Measurements from ENCODE around the gene KRT2. TPM values are rescaled to one million over a fixed set of nuclear protein-coding genes. Genes with fewer than 3 reads are reported as not detected.

KRT2 gene
- total and polyA plus RNA-seq, 2 experiments from 2014 or later = not detected

DNA sequence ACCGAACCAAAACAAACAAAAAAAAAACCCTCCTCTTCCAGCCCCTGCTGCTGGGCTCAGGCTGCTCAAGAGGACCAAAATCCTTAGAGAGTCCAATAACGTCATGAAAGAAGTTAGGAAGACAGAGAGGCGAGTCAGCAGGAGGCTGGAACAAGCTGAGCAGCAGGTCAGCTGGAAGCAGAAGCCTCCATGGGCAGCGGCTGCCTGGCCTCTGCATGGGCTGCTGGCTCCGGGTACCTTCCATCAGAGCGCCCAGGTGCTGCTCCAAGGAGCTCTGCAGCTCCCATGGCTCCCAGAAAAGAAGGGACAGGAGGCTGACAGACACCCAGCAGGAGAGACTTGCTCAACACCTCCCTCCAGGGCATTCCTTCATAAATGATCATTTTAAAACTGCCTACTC is 3.2 kb upstream of the KRT2 start:
- TF ChIP-seq EZH2 (IDR thresholded peaks at IDR 0.05; ENCODE audit: borderline replicate concordance) = no peak
- TF ChIP-seq, protein P1, sequence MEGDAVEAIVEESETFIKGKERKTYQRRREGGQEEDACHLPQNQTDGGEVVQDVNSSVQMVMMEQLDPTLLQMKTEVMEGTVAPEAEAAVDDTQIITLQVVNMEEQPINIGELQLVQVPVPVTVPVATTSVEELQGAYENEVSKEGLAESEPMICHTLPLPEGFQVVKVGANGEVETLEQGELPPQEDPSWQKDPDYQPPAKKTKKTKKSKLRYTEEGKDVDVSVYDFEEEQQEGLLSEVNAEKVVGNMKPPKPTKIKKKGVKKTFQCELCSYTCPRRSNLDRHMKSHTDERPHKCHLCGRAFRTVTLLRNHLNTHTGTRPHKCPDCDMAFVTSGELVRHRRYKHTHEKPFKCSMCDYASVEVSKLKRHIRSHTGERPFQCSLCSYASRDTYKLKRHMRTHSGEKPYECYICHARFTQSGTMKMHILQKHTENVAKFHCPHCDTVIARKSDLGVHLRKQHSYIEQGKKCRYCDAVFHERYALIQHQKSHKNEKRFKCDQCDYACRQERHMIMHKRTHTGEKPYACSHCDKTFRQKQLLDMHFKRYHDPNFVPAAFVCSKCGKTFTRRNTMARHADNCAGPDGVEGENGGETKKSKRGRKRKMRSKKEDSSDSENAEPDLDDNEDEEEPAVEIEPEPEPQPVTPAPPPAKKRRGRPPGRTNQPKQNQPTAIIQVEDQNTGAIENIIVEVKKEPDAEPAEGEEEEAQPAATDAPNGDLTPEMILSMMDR (IDR thresholded peaks at IDR 0.05; ENCODE audit: poor library complexity) = no peak
- TF ChIP-seq EZH2phosphoT487 (IDR thresholded peaks at IDR 0.05; ENCODE audit: low read depth, severe bottlenecking, unreplicated experiment) = no peak
- Histone ChIP-seq H3K4me2 (no peak overlapping the region), H3K27ac (no peak overlapping the region), H3K36me3 (replicated peaks; ENCODE audit: insufficient read depth, low read depth) (no peaks in the 10 kb centered on the region), H4K20me1 (ENCODE audit: insufficient read depth, poor library complexity, severe bottlenecking) (no peaks in the 10 kb centered on the region), H3K4me3 (no peak overlapping the region), H2AFZ (no peak overlapping the region), H3K27me3 (peaks cover 29% of the 10 kb centered on the region), H3K9me3 (ENCODE audit: low read depth) (no peaks in the 10 kb centered on the region), H3K9me2 (replicated peaks; ENCODE audit: insufficient read depth) (no peaks in the 10 kb centered on the region), H3K4me1 (ENCODE audit: insufficient read depth) (no peaks in the 10 kb centered on the region), H3K79me2 (no peaks in the 10 kb centered on the region)
- 69% methylated on average over 6 of the region's 6 CpGs for WGBS (ENCODE audit: low lambda C conversion rate, missing lambda C conversion rate)
- no peak for DNase-seq (ENCODE audit: low spot score)

DNA sequence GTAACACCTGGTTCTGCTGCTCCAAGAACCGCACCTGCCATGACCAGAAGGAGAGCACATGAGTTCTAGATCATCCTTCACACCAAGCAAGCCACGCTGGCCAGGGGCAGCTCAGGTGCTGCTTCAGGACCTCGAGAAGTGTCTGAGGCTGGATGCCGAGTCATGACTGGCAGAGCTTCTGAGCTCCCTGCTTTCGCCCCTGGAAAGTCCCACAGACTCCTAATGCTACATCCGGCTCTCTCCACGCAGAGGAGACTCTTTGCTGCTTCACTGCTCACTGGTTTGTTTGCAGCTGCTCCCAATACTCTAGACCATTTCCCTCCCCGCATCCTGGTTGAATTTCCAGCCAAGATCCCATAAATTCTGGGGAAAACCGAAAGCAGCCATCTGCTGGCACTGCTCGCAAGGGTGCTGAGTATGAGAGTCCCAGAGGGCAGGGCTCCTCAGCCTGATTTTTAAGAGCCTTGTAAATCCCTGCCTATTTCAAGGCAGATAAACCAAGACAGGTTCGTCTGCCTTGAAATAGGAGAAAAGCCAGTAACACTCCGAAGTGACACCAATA is 1.4 kb downstream of the KRT2 start:
- no peaks in the 10 kb centered on the region for H3K9me2 ChIP-seq (replicated peaks; ENCODE audit: insufficient read depth)
- no peak overlapping the region for H2AFZ ChIP-seq
- H4K20me1 ChIP-seq (ENCODE audit: insufficient read depth, poor library complexity, severe bottlenecking) = no peaks in the 10 kb centered on the region
- DNase-seq (ENCODE audit: low spot score) = no peak
- TF ChIP-seq EZH2phosphoT487 (IDR thresholded peaks at IDR 0.05; ENCODE audit: low read depth, severe bottlenecking, unreplicated experiment) (no peak), EZH2 (IDR thresholded peaks at IDR 0.05; ENCODE audit: borderline replicate concordance) (no peak)
- TF ChIP-seq, protein P1 (IDR thresholded peaks at IDR 0.05; ENCODE audit: poor library complexity) = no peak
- H3K4me1 ChIP-seq (ENCODE audit: insufficient read depth) = peaks cover 2% of the 10 kb centered on the region
- 62% methylated on average over 12 of the region's 12 CpGs for WGBS (ENCODE audit: low lambda C conversion rate, missing lambda C conversion rate)
- no peaks in the 10 kb centered on the region for H3K36me3 ChIP-seq (replicated peaks; ENCODE audit: insufficient read depth, low read depth)
- H3K79me2 ChIP-seq = no peaks in the 10 kb centered on the region
- no peak overlapping the region for H3K27ac ChIP-seq
- H3K27me3 ChIP-seq = peaks cover 17% of the 10 kb centered on the region
- no peak overlapping the region for H3K4me3 ChIP-seq
- no peaks in the 10 kb centered on the region for H3K9me3 ChIP-seq (ENCODE audit: low read depth)
- H3K4me2 ChIP-seq = peak overlapping the region; percentile 41

DNA sequence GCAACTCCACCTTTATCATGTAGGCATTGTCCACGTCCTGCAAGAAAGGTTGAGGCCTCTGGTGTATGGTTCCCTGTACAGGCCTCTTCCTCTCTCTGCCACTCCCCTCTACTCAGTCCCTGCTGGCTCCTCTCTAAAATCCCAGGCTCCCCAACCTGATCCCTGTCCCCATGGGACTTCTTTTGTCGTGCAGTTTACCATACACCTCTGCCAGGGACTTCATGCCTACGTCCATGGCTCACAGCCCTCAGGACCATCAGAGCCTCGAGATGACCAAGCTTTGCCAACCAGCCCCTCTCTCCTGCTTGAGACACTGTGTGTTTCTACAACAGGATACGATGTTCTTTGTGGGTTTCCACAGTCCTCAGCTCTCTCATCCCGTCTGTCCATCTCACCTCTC is 2.9 kb downstream of the KRT2 start:
- H4K20me1 ChIP-seq (ENCODE audit: insufficient read depth, poor library complexity, severe bottlenecking) = no peaks in the 10 kb centered on the region
- H2AFZ ChIP-seq = no peak overlapping the region
- peaks cover 4% of the 10 kb centered on the region for H3K4me1 ChIP-seq (ENCODE audit: insufficient read depth)
- DNase-seq (ENCODE audit: low spot score) = no peak
- no peaks in the 10 kb centered on the region for H3K9me3 ChIP-seq (ENCODE audit: low read depth)
- no peak overlapping the region for H3K4me3 ChIP-seq
- 83% methylated on average over 6 of the region's 6 CpGs for WGBS (ENCODE audit: low lambda C conversion rate, missing lambda C conversion rate)
- peaks cover 4% of the 10 kb centered on the region for H3K27me3 ChIP-seq
- H3K4me2 ChIP-seq = no peak overlapping the region
- TF ChIP-seq EZH2 (IDR thresholded peaks at IDR 0.05; ENCODE audit: borderline replicate concordance) (no peak), EZH2phosphoT487 (IDR thresholded peaks at IDR 0.05; ENCODE audit: low read depth, severe bottlenecking, unreplicated experiment) (no peak)
- TF ChIP-seq, protein P1 (IDR thresholded peaks at IDR 0.05; ENCODE audit: poor library complexity) = no peak
- H3K36me3 ChIP-seq (replicated peaks; ENCODE audit: insufficient read depth, low read depth) = no peaks in the 10 kb centered on the region
- no peaks in the 10 kb centered on the region for H3K9me2 ChIP-seq (replicated peaks; ENCODE audit: insufficient read depth)
- no peaks in the 10 kb centered on the region for H3K79me2 ChIP-seq
- H3K27ac ChIP-seq = no peak overlapping the region

All from hepatocyte (in vitro differentiated cells).